Measurements from ENCODE around the gene P3H4. TPM values are rescaled to one million over a fixed set of nuclear protein-coding genes. Genes with fewer than 3 reads are reported as not detected.

The P3H4 gene
- total and polyA plus RNA-seq, 9 donors: 35.5 to 68.4 (median 41.5) TPM

- Histone ChIP-seq H3K9me3 (replicated peaks; ENCODE audit: control insufficient read depth, low read depth, low read length) (no peaks in the 10 kb centered on the region), H3K27ac (ENCODE audit: low read length) (no peak overlapping the region), H3K4me3 (ENCODE audit: low read length) (no peak overlapping the region), H3K27me3 (ENCODE audit: control insufficient read depth, insufficient read depth, low read length) (no peaks in the 10 kb centered on the region), H3K36me3 (ENCODE audit: control insufficient read depth, insufficient read depth, low read length) (peaks cover 67% of the 10 kb centered on the region), H3K4me1 (ENCODE audit: control insufficient read depth, insufficient read depth, low read length) (no peaks in the 10 kb centered on the region)
- WGBS (ENCODE audit: insufficient coverage): 75% methylated on average over 10 of the region's 12 CpGs
- no peak for DNase-seq
These were observed 10.7 kb upstream of the P3H4 start for GRCh38 chr17:41822216-41823140.

GRCh38 chr17:41821776-41822175, 10.0 kb upstream of the P3H4 start:
- no peaks in the 10 kb centered on the region for H3K27me3 ChIP-seq (ENCODE audit: control insufficient read depth, insufficient read depth, low read length)
- 89% methylated on average over 4 of the region's 14 CpGs for WGBS (ENCODE audit: insufficient coverage)
- H3K36me3 ChIP-seq (ENCODE audit: control insufficient read depth, insufficient read depth, low read length): peaks cover 64% of the 10 kb centered on the region
- H3K4me1 ChIP-seq (ENCODE audit: control insufficient read depth, insufficient read depth, low read length): no peaks in the 10 kb centered on the region
- no peak overlapping the region for H3K4me3 ChIP-seq (ENCODE audit: low read length)
- DNase-seq: no peak
- no peak overlapping the region for H3K27ac ChIP-seq (ENCODE audit: low read length)
- H3K9me3 ChIP-seq (replicated peaks; ENCODE audit: control insufficient read depth, low read depth, low read length): no peaks in the 10 kb centered on the region

GRCh38 chr17:41818024-41818423, 6.3 kb upstream of the P3H4 start:
- WGBS (ENCODE audit: insufficient coverage): 100% methylated on average over 14 of the region's 20 CpGs
- no peak for DNase-seq
- Histone ChIP-seq H3K4me3 (ENCODE audit: low read length) (no peak overlapping the region), H3K9me3 (replicated peaks; ENCODE audit: control insufficient read depth, low read depth, low read length) (no peaks in the 10 kb centered on the region), H3K36me3 (ENCODE audit: control insufficient read depth, insufficient read depth, low read length) (peaks cover 43% of the 10 kb centered on the region), H3K27me3 (ENCODE audit: control insufficient read depth, insufficient read depth, low read length) (no peaks in the 10 kb centered on the region), H3K4me1 (ENCODE audit: control insufficient read depth, insufficient read depth, low read length) (peaks cover 13% of the 10 kb centered on the region), H3K27ac (ENCODE audit: low read length) (no peak overlapping the region)

GRCh38 chr17:41816637-41817320, 5.0 kb upstream of the P3H4 start:
- DNase-seq: no peak
- Histone ChIP-seq H3K4me1 (ENCODE audit: control insufficient read depth, insufficient read depth, low read length) (peaks cover 20% of the 10 kb centered on the region), H3K27ac (ENCODE audit: low read length) (no peak overlapping the region), H3K27me3 (ENCODE audit: control insufficient read depth, insufficient read depth, low read length) (no peaks in the 10 kb centered on the region), H3K9me3 (replicated peaks; ENCODE audit: control insufficient read depth, low read depth, low read length) (no peaks in the 10 kb centered on the region), H3K36me3 (ENCODE audit: control insufficient read depth, insufficient read depth, low read length) (peaks cover 32% of the 10 kb centered on the region), H3K4me3 (ENCODE audit: low read length) (no peak overlapping the region)
- WGBS (ENCODE audit: insufficient coverage): 91% methylated on average over 17 of the region's 23 CpGs

- Histone ChIP-seq H3K27me3 (ENCODE audit: control insufficient read depth, insufficient read depth, low read length) (peaks cover 2% of the 10 kb centered on the region), H3K36me3 (ENCODE audit: control insufficient read depth, insufficient read depth, low read length) (peaks cover 20% of the 10 kb centered on the region), H3K9me3 (replicated peaks; ENCODE audit: control insufficient read depth, low read depth, low read length) (no peaks in the 10 kb centered on the region), H3K4me1 (ENCODE audit: control insufficient read depth, insufficient read depth, low read length) (peaks cover 33% of the 10 kb centered on the region), H3K4me3 (ENCODE audit: low read length) (peak overlapping the region; percentile 83), H3K27ac (ENCODE audit: low read length) (peak overlapping the region; percentile 90)
- 0% methylated on average over 1 of the region's 1 CpG for WGBS (ENCODE audit: insufficient coverage)
- no peak for DNase-seq
These were observed 2.4 kb upstream of the P3H4 start for GRCh38 chr17:41814195-41814594.

- peak overlapping the region; percentile 83 for H3K4me3 ChIP-seq (ENCODE audit: low read length)
These were observed 2.0 kb upstream of the P3H4 start for GRCh38 chr17:41813699-41814124.

GRCh38 chr17:41813152-41813680, 1.5 kb upstream of the P3H4 start:
- Histone ChIP-seq H3K4me1 (ENCODE audit: control insufficient read depth, insufficient read depth, low read length) (peaks cover 33% of the 10 kb centered on the region), H3K36me3 (ENCODE audit: control insufficient read depth, insufficient read depth, low read length) (peaks cover 26% of the 10 kb centered on the region), H3K27me3 (ENCODE audit: control insufficient read depth, insufficient read depth, low read length) (peaks cover 2% of the 10 kb centered on the region), H3K9me3 (replicated peaks; ENCODE audit: control insufficient read depth, low read depth, low read length) (no peaks in the 10 kb centered on the region), H3K27ac (ENCODE audit: low read length) (peak overlapping the region; percentile 90), H3K4me3 (ENCODE audit: low read length) (peak overlapping the region; percentile 83)
- DNase-seq: no peak
- WGBS (ENCODE audit: insufficient coverage): 3% methylated on average over 8 of the region's 12 CpGs

More at GRCh38 chr17:41813699-41814124, 2.0 kb upstream of the P3H4 start:
- no peaks in the 10 kb centered on the region for H3K9me3 ChIP-seq (replicated peaks; ENCODE audit: control insufficient read depth, low read depth, low read length)
- 0% methylated on average over 1 of the region's 9 CpGs for WGBS (ENCODE audit: insufficient coverage)
- H3K27me3 ChIP-seq (ENCODE audit: control insufficient read depth, insufficient read depth, low read length): peaks cover 2% of the 10 kb centered on the region
- H3K27ac ChIP-seq (ENCODE audit: low read length): peak overlapping the region; percentile 90
- no peak for DNase-seq
- H3K36me3 ChIP-seq (ENCODE audit: control insufficient read depth, insufficient read depth, low read length): peaks cover 24% of the 10 kb centered on the region
- peaks cover 33% of the 10 kb centered on the region for H3K4me1 ChIP-seq (ENCODE audit: control insufficient read depth, insufficient read depth, low read length)

- 0% methylated on average over 16 of the region's 35 CpGs for WGBS (ENCODE audit: insufficient coverage)
These were observed 817 bp upstream of the P3H4 start, which contains the start of gene FKBP10 for GRCh38 chr17:41812381-41813151. TSS of gene FKBP10 (plus strand) at chr17:41813004. CDS start at chr17:41813035, 31 bp downstream.

GRCh38 chr17:41810659-41811548, 845 bp downstream of the P3H4 start:
- no peak overlapping the region for H3K27ac ChIP-seq (ENCODE audit: low read length)
- H3K4me3 ChIP-seq (ENCODE audit: low read length): peak overlapping the region; percentile 83
- peaks cover 30% of the 10 kb centered on the region for H3K36me3 ChIP-seq (ENCODE audit: control insufficient read depth, insufficient read depth, low read length)
- H3K4me1 ChIP-seq (ENCODE audit: control insufficient read depth, insufficient read depth, low read length): peaks cover 33% of the 10 kb centered on the region
- peaks cover 2% of the 10 kb centered on the region for H3K27me3 ChIP-seq (ENCODE audit: control insufficient read depth, insufficient read depth, low read length)
- DNase-seq: no peak
- H3K9me3 ChIP-seq (replicated peaks; ENCODE audit: control insufficient read depth, low read depth, low read length): no peaks in the 10 kb centered on the region
- 9% methylated on average over 42 of the region's 58 CpGs for WGBS (ENCODE audit: insufficient coverage)

More at GRCh38 chr17:41812381-41813151, 817 bp upstream of the P3H4 start, which contains the start of gene FKBP10:
- no peaks in the 10 kb centered on the region for H3K9me3 ChIP-seq (replicated peaks; ENCODE audit: control insufficient read depth, low read depth, low read length)
- H3K27me3 ChIP-seq (ENCODE audit: control insufficient read depth, insufficient read depth, low read length): peaks cover 2% of the 10 kb centered on the region
- H3K4me3 ChIP-seq (ENCODE audit: low read length): peak within 1 kb of the TSS; percentile 83
- H3K27ac ChIP-seq (ENCODE audit: low read length): peak within 1 kb of the TSS; percentile 90
- DNase-seq: peak; percentile 97
- peaks cover 25% of the 10 kb centered on the region for H3K36me3 ChIP-seq (ENCODE audit: control insufficient read depth, insufficient read depth, low read length)
- peaks cover 33% of the 10 kb centered on the region for H3K4me1 ChIP-seq (ENCODE audit: control insufficient read depth, insufficient read depth, low read length)
